ENCODE results near the gene IP6K1.
"Not testable (repeated sequence)": the region's sequence is repeated elsewhere in the genome, so short reads cannot be mapped to it uniquely, and the experiment has no call there.

Gene IP6K1

DNA sequence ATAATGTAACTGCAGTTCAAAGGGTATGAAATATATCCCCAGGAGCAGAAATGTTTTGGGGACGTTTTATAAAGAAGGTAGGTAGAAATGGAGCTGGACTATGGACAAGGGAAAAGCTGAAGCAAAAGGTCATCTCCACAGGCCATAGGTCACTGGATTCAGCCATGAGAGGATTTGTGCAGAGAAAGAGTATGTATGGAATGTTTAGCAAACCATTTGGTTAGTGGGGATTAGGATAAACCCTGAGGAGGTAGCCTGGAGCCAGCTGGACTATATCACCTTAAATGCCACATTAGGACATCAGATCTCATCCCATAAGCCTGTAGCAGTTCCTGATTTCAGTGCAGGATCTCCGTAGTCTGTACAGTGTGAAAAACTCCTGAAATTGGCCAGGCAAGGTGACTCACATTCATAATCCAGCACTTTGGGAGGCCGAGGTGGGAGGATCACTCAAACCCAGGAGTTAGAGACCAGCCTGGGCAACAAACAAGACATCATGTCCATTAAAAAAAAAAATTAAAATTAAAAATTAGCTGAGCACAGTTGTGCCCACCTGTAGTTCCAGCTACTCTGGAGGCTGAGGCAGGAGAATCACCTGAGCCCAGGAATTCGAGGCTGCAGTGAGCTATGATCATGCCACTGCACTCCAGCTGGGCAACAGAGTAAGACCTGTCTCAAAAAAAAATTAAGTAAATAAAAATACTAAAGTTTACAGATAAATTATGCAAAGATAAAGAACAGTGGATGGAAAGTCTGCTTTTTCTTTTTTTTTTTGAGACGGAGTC lies 4.7 kb downstream of the IP6K1 start:
- ChIA-PET POLR2A (no interaction called here), CTCF (no interaction called here)
- Histone ChIP-seq H3K27ac (ENCODE audit: extremely low read depth, low read depth, low read length) (no peak overlapping the region), H3K4me1 (ENCODE audit: control insufficient read depth, insufficient read depth, low read length) (no peaks in the 10 kb centered on the region), H3K9me3 (ENCODE audit: control insufficient read depth, insufficient read depth, low read depth, low read length) (no peaks in the 10 kb centered on the region), H3K4me3 (ENCODE audit: low read depth, low read length) (no peak overlapping the region), H3K36me3 (ENCODE audit: control insufficient read depth in 2 of 2, insufficient read depth in 1 of 2, low read length in 2 of 2) (peaks cover 0 to 50% of the 10 kb centered on the region in 2 experiments; a peak in 2 of 3 replicates)
- TF ChIP-seq ZNF266 (tag by site-specific recombination; IDR thresholded peaks at IDR 0.05; ENCODE audit: low read depth) (no peak), ZNF548 (tag by site-specific recombination; IDR thresholded peaks at IDR 0.05) (no peak), KLF10 (tag by site-specific recombination; IDR thresholded peaks at IDR 0.05) (no peak), ZNF791 (tag by site-specific recombination; IDR thresholded peaks at IDR 0.05) (no peak), ZNF530 (tag by site-specific recombination; IDR thresholded peaks at IDR 0.05; ENCODE audit: low read depth) (no peak), WT1 (tag by site-specific recombination; IDR thresholded peaks at IDR 0.05) (no peak), ZNF114 (tag by site-specific recombination; IDR thresholded peaks at IDR 0.05) (no peak)
- TF ChIP-seq, protein P1, sequence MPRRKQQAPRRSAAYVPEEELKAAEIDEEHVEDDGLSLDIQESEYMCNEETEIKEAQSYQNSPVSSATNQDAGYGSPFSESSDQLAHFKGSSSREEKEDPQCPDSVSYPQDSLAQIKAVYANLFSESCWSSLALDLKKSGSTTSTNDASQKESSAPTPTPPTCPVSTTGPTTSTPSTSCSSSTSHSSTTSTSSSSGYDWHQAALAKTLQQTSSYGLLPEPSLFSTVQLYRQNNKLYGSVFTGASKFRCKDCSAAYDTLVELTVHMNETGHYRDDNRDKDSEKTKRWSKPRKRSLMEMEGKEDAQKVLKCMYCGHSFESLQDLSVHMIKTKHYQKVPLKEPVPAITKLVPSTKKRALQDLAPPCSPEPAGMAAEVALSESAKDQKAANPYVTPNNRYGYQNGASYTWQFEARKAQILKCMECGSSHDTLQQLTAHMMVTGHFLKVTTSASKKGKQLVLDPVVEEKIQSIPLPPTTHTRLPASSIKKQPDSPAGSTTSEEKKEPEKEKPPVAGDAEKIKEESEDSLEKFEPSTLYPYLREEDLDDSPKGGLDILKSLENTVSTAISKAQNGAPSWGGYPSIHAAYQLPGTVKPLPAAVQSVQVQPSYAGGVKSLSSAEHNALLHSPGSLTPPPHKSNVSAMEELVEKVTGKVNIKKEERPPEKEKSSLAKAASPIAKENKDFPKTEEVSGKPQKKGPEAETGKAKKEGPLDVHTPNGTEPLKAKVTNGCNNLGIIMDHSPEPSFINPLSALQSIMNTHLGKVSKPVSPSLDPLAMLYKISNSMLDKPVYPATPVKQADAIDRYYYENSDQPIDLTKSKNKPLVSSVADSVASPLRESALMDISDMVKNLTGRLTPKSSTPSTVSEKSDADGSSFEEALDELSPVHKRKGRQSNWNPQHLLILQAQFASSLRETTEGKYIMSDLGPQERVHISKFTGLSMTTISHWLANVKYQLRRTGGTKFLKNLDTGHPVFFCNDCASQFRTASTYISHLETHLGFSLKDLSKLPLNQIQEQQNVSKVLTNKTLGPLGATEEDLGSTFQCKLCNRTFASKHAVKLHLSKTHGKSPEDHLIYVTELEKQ (tag by site-specific recombination; IDR thresholded peaks at IDR 0.05; ENCODE audit: borderline replicate concordance), result no peak
- TF ChIP-seq, protein P2, sequence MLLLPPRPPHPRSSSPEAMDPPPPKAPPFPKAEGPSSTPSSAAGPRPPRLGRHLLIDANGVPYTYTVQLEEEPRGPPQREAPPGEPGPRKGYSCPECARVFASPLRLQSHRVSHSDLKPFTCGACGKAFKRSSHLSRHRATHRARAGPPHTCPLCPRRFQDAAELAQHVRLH (tag by site-specific recombination; IDR thresholded peaks at IDR 0.05), result no peak
- TF ChIP-seq, protein P3, sequence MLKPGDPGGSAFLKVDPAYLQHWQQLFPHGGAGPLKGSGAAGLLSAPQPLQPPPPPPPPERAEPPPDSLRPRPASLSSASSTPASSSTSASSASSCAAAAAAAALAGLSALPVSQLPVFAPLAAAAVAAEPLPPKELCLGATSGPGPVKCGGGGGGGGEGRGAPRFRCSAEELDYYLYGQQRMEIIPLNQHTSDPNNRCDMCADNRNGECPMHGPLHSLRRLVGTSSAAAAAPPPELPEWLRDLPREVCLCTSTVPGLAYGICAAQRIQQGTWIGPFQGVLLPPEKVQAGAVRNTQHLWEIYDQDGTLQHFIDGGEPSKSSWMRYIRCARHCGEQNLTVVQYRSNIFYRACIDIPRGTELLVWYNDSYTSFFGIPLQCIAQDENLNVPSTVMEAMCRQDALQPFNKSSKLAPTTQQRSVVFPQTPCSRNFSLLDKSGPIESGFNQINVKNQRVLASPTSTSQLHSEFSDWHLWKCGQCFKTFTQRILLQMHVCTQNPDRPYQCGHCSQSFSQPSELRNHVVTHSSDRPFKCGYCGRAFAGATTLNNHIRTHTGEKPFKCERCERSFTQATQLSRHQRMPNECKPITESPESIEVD (tag by site-specific recombination; IDR thresholded peaks at IDR 0.05), result no peak
- TF ChIP-seq, protein P4, sequence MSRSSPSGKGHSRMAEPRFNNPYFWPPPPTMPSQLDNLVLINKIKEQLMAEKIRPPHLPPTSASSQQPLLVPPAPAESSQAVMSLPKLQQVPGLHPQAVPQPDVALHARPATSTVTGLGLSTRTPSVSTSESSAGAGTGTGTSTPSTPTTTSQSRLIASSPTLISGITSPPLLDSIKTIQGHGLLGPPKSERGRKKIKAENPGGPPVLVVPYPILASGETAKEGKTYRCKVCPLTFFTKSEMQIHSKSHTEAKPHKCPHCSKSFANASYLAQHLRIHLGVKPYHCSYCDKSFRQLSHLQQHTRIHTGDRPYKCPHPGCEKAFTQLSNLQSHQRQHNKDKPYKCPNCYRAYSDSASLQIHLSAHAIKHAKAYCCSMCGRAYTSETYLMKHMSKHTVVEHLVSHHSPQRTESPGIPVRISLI (tag by site-specific recombination; IDR thresholded peaks at IDR 0.05), result no peak

DNA sequence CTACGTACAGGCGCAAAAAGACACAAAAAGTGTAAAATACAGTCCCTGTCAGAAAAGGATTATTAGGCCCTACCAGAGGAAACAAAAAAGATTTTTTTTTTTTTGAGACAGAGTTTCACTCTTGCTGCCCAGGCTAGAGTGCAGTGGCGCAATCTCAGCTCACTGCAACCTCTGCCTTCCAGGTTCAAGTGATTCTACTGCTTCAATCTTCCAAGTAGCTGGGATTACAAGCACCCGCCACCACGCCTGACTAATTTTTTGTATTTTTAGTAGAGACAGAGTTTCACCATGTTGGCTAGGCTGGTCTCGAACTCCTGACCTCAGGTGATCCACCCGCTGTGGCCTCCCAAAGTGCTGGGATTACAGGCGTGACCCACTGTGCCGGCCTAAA lies 5.4 kb downstream of the IP6K1 start:
- H3K36me3 ChIP-seq (ENCODE audit: control insufficient read depth in 2 of 2, insufficient read depth in 1 of 2, low read length in 2 of 2), result peaks cover 0 to 52% of the 10 kb centered on the region in 2 experiments; a peak in 2 of 3 replicates
- H3K4me3 ChIP-seq (ENCODE audit: low read depth, low read length); POLR2A ChIA-PET; CTCF ChIA-PET; H3K4me1 ChIP-seq (ENCODE audit: control insufficient read depth, insufficient read depth, low read length); H3K27ac ChIP-seq (ENCODE audit: extremely low read depth, low read depth, low read length); H3K9me3 ChIP-seq (ENCODE audit: control insufficient read depth, insufficient read depth, low read depth, low read length): not testable (repeated sequence)

DNA sequence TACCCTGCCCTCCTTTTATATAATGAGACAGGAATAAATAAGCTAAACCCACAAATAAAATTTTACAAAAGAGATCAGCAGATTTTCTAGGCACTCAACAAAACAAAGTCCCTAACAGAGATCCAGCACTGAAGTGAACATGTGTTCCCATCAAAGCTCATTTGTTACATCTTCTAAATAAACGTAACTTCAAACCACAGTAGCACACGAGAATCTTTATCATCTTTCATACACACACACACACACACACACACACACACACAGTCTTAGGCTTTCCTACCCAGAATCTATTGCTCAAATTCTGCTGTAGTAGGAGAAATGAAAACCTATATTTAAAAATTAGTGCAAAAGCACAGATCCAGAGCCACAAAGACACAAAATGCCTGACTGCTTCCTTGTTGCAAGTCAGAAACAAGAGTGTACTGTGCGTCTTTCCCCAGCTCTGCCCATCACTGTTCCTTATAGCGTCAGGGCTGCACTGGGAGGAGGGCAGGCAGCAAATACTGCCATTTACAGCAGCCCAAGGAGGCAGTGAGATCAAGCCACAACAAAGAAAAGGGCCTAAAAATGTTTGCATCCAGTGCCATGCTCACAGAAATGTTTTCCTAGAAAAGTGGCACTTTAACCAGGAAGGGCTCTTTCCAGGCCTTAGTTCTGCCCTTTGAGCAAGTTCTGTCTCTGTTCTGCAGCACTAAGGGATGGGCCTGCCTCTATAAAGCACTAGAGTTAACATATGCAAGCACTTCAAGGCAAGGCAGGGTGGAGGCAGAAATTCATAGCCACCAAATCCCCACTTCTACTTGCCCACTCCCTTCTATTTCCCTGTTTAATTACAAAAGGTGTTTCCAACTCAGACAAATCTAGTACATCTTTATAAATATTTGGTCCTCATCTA lies 6.0 kb downstream of the IP6K1 start:
- POLR2A ChIA-PET, result no interaction called here
- Histone ChIP-seq H3K9me3 (ENCODE audit: control insufficient read depth, insufficient read depth, low read depth, low read length) (no peaks in the 10 kb centered on the region), H3K27ac (ENCODE audit: extremely low read depth, low read depth, low read length) (no peak overlapping the region), H3K4me1 (ENCODE audit: control insufficient read depth, insufficient read depth, low read length) (no peaks in the 10 kb centered on the region), H3K4me3 (ENCODE audit: low read depth, low read length) (no peak overlapping the region), H3K36me3 (ENCODE audit: control insufficient read depth in 2 of 2, insufficient read depth in 1 of 2, low read length in 2 of 2) (peaks cover 0 to 57% of the 10 kb centered on the region in 2 experiments; a peak in 2 of 3 replicates)
- CTCF ChIA-PET, result interaction anchor here (0.6 kb wide), 1 partner anchor 79 kb away, joined by 3 read pairs; no protein-coding TSS in a partner anchor
- no peak for TF ChIP-seq ZNF837 (tag by site-specific recombination; IDR thresholded peaks at IDR 0.05)
- TF ChIP-seq ZBTB17 (tag by site-specific recombination; IDR thresholded peaks at IDR 0.05), result 0 out of 2 replicates have a peak, but pooled peaks have one; percentile 14
- no peak for TF ChIP-seq ZSCAN23 (tag by site-specific recombination; IDR thresholded peaks at IDR 0.05)
- no peak for TF ChIP-seq YY1 (tag by site-specific recombination; IDR thresholded peaks at IDR 0.05)
- TF ChIP-seq MZF1 (tag by site-specific recombination; IDR thresholded peaks at IDR 0.05; ENCODE audit: borderline replicate concordance), result 0 out of 2 replicates have a peak, but pooled peaks have one; percentile 34
- TF ChIP-seq ZNF626 (tag by site-specific recombination; IDR thresholded peaks at IDR 0.05), result no peak
- no peak for TF ChIP-seq ZNF501 (tag by site-specific recombination; IDR thresholded peaks at IDR 0.05)
- TF ChIP-seq KLF9 (tag by site-specific recombination; IDR thresholded peaks at IDR 0.05; ENCODE audit: low read depth), result no peak
- TF ChIP-seq, protein P5, sequence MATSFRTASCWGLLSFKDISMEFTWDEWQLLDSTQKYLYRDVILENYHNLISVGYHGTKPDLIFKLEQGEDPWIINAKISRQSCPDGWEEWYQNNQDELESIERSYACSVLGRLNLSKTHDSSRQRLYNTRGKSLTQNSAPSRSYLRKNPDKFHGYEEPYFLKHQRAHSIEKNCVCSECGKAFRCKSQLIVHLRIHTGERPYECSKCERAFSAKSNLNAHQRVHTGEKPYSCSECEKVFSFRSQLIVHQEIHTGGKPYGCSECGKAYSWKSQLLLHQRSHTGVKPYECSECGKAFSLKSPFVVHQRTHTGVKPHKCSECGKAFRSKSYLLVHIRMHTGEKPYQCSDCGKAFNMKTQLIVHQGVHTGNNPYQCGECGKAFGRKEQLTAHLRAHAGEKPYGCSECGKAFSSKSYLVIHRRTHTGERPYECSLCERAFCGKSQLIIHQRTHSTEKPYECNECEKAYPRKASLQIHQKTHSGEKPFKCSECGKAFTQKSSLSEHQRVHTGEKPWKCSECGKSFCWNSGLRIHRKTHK (tag by site-specific recombination; IDR thresholded peaks at IDR 0.05), result no peak
